ENCODE data around the gene CCSER1.

DNA sequence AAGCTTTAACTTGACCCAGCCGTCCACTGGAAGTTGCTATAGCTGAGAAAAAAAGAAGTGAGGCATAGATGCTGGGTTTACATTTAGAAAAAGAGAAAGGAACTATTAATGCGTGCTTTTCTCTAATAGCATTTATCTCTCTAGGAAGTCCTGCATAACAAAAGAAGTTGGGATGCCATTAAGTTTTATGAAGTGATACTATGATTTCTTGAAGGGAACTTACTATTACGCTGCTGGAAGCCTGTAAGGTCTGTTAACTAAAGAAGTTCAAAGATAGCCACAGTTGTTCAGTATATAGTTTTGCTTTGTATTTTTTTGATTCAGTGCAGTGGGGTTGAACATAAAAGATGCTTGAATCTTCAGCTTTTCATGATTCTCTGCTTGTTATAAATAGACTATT is 203.4 kb downstream of the CCSER1 start:
- TF ChIP-seq RAD21 (IDR thresholded peaks at IDR 0.05), result no peak
- TF ChIP-seq, protein P1, sequence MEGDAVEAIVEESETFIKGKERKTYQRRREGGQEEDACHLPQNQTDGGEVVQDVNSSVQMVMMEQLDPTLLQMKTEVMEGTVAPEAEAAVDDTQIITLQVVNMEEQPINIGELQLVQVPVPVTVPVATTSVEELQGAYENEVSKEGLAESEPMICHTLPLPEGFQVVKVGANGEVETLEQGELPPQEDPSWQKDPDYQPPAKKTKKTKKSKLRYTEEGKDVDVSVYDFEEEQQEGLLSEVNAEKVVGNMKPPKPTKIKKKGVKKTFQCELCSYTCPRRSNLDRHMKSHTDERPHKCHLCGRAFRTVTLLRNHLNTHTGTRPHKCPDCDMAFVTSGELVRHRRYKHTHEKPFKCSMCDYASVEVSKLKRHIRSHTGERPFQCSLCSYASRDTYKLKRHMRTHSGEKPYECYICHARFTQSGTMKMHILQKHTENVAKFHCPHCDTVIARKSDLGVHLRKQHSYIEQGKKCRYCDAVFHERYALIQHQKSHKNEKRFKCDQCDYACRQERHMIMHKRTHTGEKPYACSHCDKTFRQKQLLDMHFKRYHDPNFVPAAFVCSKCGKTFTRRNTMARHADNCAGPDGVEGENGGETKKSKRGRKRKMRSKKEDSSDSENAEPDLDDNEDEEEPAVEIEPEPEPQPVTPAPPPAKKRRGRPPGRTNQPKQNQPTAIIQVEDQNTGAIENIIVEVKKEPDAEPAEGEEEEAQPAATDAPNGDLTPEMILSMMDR (IDR thresholded peaks at IDR 0.05; ENCODE audit: low read depth, low read length, missing input control), result no peak
- TF ChIP-seq, protein P2, sequence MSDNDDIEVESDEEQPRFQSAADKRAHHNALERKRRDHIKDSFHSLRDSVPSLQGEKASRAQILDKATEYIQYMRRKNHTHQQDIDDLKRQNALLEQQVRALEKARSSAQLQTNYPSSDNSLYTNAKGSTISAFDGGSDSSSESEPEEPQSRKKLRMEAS (IDR thresholded peaks at IDR 0.05), result no peak
- no peak for TF ChIP-seq EGR1 (IDR thresholded peaks at IDR 0.05; ENCODE audit: low read depth in 2 of 2)
- no peak for TF ChIP-seq GABPA (IDR thresholded peaks at IDR 0.05 in 1 of 2, conservative IDR thresholded peaks at IDR 0.05 in 1 of 2)
- no peak for TF ChIP-seq RXRA (IDR thresholded peaks at IDR 0.05)
- no peak for TF ChIP-seq ATF3 (IDR thresholded peaks at IDR 0.05)

All from liver (tissue), 3 donors.